ENCODE results near the gene PIP4K2B.

GRCh38 chr17:38750044-38750311 lies 49.4 kb downstream of the PIP4K2B start:
- TF ChIP-seq CTCF (conservative IDR thresholded peaks at IDR 0.05 in 1 of 2, IDR thresholded peaks at IDR 0.05 in 1 of 2; ENCODE audit: extremely low read depth in 1 of 2, insufficient read depth in 1 of 2, low read depth in 1 of 2, low read length in 2 of 2) (no peak), EZH2 (IDR thresholded peaks at IDR 0.05; ENCODE audit: borderline replicate concordance, low read length) (no peak)

Data from mammary epithelial cell (primary cell).